Esophagus squamous epithelium (tissue), 5 donors: ENCODE results near the gene EBP. TPM values are rescaled to one million over a fixed set of nuclear protein-coding genes. Genes with fewer than 3 reads are reported as not detected.
"Not testable (repeated sequence)": the region's sequence is repeated elsewhere in the genome, so short reads cannot be mapped to it uniquely, and the experiment has no call there.

Experiments used
- DNase-seq: peaks from one replicate; lab custom pipeline; 2025; lab: John Stamatoyannopoulos, UW
- H3K27ac ChIP-seq, 4 donors: fragments of 200-600 bp; sonication (generic); one replicate each; pipeline ENCODE4 v1.5.1; 2016 to 2019; ENCODE audit warnings: mild to moderate bottlenecking in 1 of 4
- H3K27me3 ChIP-seq, 4 donors: fragments of 200-600 bp; sonication (generic); 1 replicate in 3 of 4; 2 replicates in 1 of 4; pipeline versions ENCODE4 v1.5.1 to v1.6.0; 2017 to 2021; ENCODE audit warnings: antibody characterized with exemption in 1 of 4
- H3K36me3 ChIP-seq, 3 donors: fragments of 200-600 bp; sonication (generic); one replicate each; pipeline ENCODE4 v1.5.1; 2016 to 2019
- H3K4me1 ChIP-seq, 3 donors: fragments of 200-600 bp; sonication (generic); one replicate each; pipeline ENCODE4 v1.5.1; 2017 to 2019
- H3K4me3 ChIP-seq, 4 donors: fragments of 200-600 bp; sonication (generic); 1 replicate in 3 of 4; 2 replicates in 1 of 4; pipeline ENCODE4 v1.5.1; 2016 to 2019; ENCODE audit warnings: mild to moderate bottlenecking in 2 of 4, moderate library complexity in 1 of 4
- H3K9me3 ChIP-seq, 3 donors: fragments of 200-600 bp; sonication (generic); one replicate each; pipeline ENCODE4 v1.5.1; 2016 to 2019
- POLR2A ChIP-seq, 4 donors: fragments of 450-650 bp; IDR thresholded peaks; one replicate each; pipeline ENCODE4 v1.6.1; 2017; ENCODE audit warnings: antibody characterized with exemption in 4 of 4, mild to moderate bottlenecking in 4 of 4, moderate library complexity in 3 of 4
- WGBS, 2 donors: methylation state at CpG; one replicate each; pipeline ENCODE4 v1.1.5; 2018; 5-methylcytosine and 5-hydroxymethylcytosine counted together
- intact Hi-C: fragments of 100-400 bp; cut with DNase I; formaldehyde crosslinking; loops from one replicate; pipeline ENCODE4 v1.15.0; 2022
- total RNA-seq, 4 donors: library from RNA; depleted of rRNA; stranded (reverse); fragments of >200 nt; gene quantifications; one replicate each; pipeline ENCODE4 v1.1.0, GENCODE V29; 2016
- TF ChIP-seq, protein P1 (sequence below), 6 experiments: fragments of 450-650 bp in 4 of 6; fragments of 200-600 bp in 2 of 6; sonication (generic) in 2 of 6; IDR thresholded peaks; one replicate each; pipeline ENCODE4 v1.5.1; 2016 to 2019; ENCODE audit warnings: antibody characterized with exemption in 6 of 6, mild to moderate bottlenecking in 4 of 6, moderate library complexity in 4 of 6
- donor health status: DM: yes; HTN: yes; CAD: no.

The EBP gene
- total RNA-seq, 4 donors from 2014 or later = 60.8 to 119 (median 87.1) TPM

GRCh38 chrX:48516285-48516684 lies 5.3 kb upstream of the EBP start:
- Histone ChIP-seq H3K27ac (no peak overlapping the region), H3K4me3 (no peak overlapping the region), H3K36me3 (peaks cover 0 to 34% (median 0%) of the 10 kb centered on the region in 3 donors), H3K4me1 (peaks cover 0 to 8% (median 0%) of the 10 kb centered on the region in 3 donors), H3K9me3 (no peaks in the 10 kb centered on the region), H3K27me3 (no peaks in the 10 kb centered on the region)
- no peak for TF ChIP-seq POLR2A (IDR thresholded peaks at IDR 0.05)
- TF ChIP-seq, protein P1, sequence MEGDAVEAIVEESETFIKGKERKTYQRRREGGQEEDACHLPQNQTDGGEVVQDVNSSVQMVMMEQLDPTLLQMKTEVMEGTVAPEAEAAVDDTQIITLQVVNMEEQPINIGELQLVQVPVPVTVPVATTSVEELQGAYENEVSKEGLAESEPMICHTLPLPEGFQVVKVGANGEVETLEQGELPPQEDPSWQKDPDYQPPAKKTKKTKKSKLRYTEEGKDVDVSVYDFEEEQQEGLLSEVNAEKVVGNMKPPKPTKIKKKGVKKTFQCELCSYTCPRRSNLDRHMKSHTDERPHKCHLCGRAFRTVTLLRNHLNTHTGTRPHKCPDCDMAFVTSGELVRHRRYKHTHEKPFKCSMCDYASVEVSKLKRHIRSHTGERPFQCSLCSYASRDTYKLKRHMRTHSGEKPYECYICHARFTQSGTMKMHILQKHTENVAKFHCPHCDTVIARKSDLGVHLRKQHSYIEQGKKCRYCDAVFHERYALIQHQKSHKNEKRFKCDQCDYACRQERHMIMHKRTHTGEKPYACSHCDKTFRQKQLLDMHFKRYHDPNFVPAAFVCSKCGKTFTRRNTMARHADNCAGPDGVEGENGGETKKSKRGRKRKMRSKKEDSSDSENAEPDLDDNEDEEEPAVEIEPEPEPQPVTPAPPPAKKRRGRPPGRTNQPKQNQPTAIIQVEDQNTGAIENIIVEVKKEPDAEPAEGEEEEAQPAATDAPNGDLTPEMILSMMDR (IDR thresholded peaks at IDR 0.05) = no peak
- no peak for DNase-seq
- 74 to 88% methylated on average over 7 to 8 of the region's 10 CpGs for WGBS, 2 donors
- intact Hi-C loops = no loop called here

- TF ChIP-seq POLR2A (IDR thresholded peaks at IDR 0.05) = no peak
- TF ChIP-seq, protein P1 (IDR thresholded peaks at IDR 0.05) = no peak
- Histone ChIP-seq H3K27me3 (no peaks in the 10 kb centered on the region), H3K4me1 (peaks cover 0 to 9% (median 0%) of the 10 kb centered on the region in 3 donors), H3K27ac (no peak overlapping the region), H3K4me3 (no peak overlapping the region), H3K36me3 (peaks cover 0 to 34% (median 0%) of the 10 kb centered on the region in 3 donors), H3K9me3 (no peaks in the 10 kb centered on the region)
- DNase-seq = no peak
- intact Hi-C loops = no loop called here
- 60 to 66% methylated on average over 1 to 2 of the region's 5 CpGs for WGBS, 2 donors
These were observed 4.6 kb upstream of the EBP start for GRCh38 chrX:48516987-48517386.

DNA sequence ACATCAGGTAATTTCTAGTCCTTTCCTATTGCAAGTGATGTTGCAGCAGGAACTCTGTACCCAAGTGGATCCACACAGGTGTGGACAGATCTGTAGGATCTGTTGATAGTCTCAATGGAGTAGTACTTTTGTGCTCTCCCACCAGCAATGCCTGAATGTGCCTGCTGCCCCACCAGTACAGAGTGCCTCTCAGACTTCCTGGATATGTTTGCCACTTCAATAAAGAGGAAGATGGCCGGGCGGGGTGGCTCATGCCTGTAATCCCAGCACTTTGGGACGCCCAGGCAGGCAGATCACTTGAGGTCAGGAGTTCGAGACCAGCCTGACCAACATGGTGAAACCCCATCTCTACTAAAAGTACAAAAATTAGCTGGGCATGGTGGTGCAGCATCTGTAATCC lies 2.1 kb upstream of the EBP start:
- DNase-seq, H3K27ac ChIP-seq, H3K27me3 ChIP-seq, H3K4me3 ChIP-seq, intact Hi-C loops, H3K9me3 ChIP-seq: not testable (repeated sequence)
- Histone ChIP-seq H3K4me1 (peaks cover 0 to 18% (median 4%) of the 10 kb centered on the region in 3 donors), H3K36me3 (peaks cover 0 to 34% (median 0%) of the 10 kb centered on the region in 3 donors)
- 49% methylated on average over 4 of the region's 4 CpGs; no CpG with 5 or more reads in 1 of the 2 donors for WGBS, 2 donors

DNA sequence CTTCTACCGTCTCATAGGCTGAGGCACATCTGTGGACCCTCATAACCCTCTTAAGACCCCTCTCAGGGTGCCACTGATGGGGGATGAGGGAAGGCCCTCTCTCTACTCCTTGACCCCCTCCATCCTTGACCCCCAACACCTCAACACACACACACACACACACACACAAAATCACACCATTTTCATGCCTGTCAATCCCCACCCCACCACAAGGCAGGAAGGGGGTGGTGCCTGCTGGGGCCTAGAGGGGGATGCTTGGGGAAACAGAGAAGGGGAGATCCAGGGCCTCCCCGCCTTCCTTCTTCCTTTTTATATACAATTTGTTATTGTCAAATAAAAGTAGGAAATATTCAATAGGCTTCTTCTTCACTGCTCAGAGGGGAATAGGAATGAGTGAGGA lies 1.2 kb upstream of the EBP start:
- WGBS, 2 donors = 78% methylated on average over 2 of the region's 2 CpGs; no CpG with 5 or more reads in 1 of the 2 donors
- intact Hi-C loops = no loop called here
- DNase-seq = no peak
- H3K36me3 ChIP-seq = peaks cover 0 to 29% (median 0%) of the 10 kb centered on the region in 3 donors
- no peaks in the 10 kb centered on the region for H3K27me3 ChIP-seq
- H3K4me1 ChIP-seq = peaks cover 0 to 18% (median 4%) of the 10 kb centered on the region in 3 donors
- no peaks in the 10 kb centered on the region for H3K9me3 ChIP-seq
- H3K4me3 ChIP-seq = no peak overlapping the region
- TF ChIP-seq, protein P1 (IDR thresholded peaks at IDR 0.05) = no peak
- TF ChIP-seq POLR2A (IDR thresholded peaks at IDR 0.05) = no peak
- no peak overlapping the region for H3K27ac ChIP-seq

DNA sequence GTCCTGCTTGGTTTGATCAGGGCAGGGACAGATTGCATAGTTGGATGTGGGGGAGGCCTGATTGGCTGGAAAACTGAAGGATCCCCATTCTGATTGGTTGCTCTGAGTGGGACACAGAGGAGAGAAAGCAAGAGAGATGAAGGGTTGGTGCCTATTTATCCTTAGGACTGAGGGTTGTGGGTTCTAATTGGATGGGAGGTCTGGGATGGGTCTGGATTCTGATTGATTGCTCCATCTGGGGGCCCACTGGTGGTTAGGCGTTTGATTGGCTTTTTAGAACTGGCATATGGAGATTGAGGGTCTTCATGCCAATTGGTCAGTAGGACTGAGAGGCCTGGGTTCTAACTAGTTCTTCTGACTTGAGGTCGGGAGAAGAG lies 644 bp upstream of the EBP start:
- Histone ChIP-seq H3K9me3 (no peaks in the 10 kb centered on the region), H3K4me1 (peaks cover 0 to 18% (median 4%) of the 10 kb centered on the region in 3 donors), H3K4me3 (peak overlapping the region; percentile 61 to 68 (median 64)), H3K27ac (peak overlapping the region; percentile 84 to 88 (median 86)), H3K36me3 (peaks cover 0 to 24% (median 0%) of the 10 kb centered on the region in 3 donors), H3K27me3 (no peaks in the 10 kb centered on the region)
- no peak for DNase-seq
- intact Hi-C loops = no loop called here
- 17 to 40% methylated on average over 2 of the region's 2 CpGs for WGBS, 2 donors
- no peak for TF ChIP-seq POLR2A (IDR thresholded peaks at IDR 0.05)
- TF ChIP-seq, protein P1 (IDR thresholded peaks at IDR 0.05) = no peak
